Right kidney (tissue), 1 donor: ENCODE results near the gene NR6A1.

Experiments
- DNase-seq: peaks from one replicate; pipeline ENCODE4 v3.0.0-alpha.2; 2016

Gene NR6A1

DNA sequence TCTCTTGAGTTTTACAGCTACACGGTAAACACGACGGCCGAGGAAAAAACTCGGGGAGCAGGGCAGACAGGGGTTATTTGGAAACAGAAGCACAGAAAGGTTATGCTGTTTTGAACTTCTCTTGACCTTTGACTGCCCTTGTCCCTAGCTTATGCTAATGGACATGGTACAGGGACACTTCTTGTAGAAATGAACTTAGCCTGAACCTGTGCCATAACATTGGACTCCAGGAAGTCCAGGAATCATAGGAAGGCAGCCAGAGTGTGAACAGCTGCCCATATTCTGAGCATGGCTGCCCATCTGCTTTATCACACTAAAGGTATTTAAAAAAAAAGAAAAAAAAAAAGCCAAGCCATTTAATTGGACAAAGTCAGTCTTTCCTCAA, 46.1 kb downstream of the NR6A1 start:
- DNase-seq, result no peak

DNA sequence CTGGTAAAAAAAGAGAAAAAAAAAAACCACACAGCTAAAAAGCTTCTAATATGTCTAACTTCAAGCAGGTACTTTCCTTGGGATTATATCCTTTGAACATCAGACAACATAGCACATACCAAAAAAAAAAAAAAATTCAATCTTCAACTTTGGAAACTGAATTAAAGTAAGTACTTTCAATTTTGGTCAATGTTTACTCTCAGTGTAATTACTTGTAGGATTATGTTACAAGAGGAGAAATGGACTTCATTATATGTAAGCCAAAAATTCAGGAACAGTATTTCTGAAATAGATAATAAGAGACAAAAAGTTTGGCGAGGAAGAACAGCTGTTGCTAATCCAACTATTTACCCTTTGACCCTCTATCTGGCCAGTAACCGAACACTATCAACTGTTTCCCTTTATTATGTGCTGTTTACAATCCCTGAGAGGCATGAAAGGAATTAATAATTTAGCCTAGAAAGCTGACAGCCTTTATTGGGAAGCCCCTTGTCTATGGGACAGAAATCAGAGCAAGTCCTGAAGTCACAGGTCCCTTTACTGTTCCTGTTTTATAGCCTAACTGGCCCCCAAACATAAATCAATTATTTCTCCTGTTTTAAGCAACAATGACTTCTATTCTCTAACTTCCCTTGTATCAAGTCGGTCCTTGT, 46.6 kb downstream of the NR6A1 start:
- DNase-seq, result no peak

- DNase-seq, result no peak
Measured at GRCh38 chr9:124723352-124723751, 47.8 kb downstream of the NR6A1 start.

GRCh38 chr9:124721109-124721906, 49.8 kb downstream of the NR6A1 start:
- DNase-seq, result no peak

- no peak for DNase-seq
Measured at GRCh38 chr9:124720429-124721108, 50.5 kb downstream of the NR6A1 start.

GRCh38 chr9:124718928-124719327, 52.2 kb downstream of the NR6A1 start:
- DNase-seq, result no peak

DNA sequence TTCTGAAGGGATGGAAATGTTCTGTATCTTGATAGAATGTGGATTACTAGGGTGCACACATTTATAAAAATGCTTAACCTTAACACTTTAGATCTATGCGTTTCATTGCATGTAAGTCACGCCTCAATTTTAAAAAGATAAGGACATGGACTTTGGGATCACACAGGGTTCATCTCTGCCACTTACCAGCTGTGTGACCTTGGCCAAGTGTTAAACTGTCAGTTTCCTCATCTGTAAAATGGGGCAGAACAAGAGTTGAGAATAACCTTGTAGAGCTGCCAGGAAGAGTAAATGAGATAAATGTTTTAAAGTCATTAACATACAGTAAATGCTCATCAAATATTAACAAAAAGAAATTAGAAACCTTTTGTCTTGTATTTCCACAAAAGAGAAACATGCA, 53.5 kb downstream of the NR6A1 start:
- no peak for DNase-seq

GRCh38 chr9:124716808-124717207, 54.3 kb downstream of the NR6A1 start:
- no peak for DNase-seq

DNA sequence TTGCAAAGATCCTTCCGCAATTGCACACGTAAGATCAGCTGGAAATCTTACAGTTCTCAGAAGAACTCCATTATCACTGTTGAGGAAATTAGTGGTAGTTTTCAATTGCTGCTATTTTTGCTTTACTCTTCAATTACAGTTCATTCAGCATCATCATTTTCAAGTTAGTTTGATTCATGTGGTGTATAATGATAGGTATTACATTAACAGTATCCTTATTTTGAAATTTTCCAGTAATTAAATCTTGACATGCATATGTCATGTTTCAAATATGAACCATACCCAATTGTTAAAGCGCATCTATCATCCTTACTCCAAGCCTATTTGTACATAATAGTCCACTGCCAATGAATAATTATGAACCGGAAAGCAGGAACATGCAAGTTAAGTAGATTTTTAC, 60.3 kb downstream of the NR6A1 start:
- DNase-seq, result no peak

GRCh38 chr9:124709292-124709690, 61.8 kb downstream of the NR6A1 start:
- DNase-seq, result no peak

GRCh38 chr9:124708633-124709291, 62.3 kb downstream of the NR6A1 start:
- DNase-seq, result no peak

DNA sequence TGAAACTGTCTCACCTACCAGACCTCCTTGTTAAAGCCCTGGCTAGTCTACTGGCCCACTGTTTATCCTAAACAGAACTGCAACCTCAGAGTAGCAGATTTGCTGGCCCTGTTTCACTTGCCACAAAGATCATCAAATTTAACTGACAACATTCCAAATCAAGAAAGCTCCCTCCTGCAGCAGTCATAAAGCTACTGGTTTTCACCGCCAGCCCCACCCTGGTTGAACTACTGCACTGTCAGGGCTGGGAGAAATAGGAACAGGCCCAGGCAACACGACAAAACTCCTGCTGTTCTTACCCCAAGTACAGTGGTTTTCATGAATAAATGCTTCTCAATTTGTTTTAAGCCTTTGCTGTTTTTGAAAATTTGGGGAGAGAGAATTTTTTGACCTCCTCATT, 63.0 kb downstream of the NR6A1 start:
- DNase-seq, result no peak

DNA sequence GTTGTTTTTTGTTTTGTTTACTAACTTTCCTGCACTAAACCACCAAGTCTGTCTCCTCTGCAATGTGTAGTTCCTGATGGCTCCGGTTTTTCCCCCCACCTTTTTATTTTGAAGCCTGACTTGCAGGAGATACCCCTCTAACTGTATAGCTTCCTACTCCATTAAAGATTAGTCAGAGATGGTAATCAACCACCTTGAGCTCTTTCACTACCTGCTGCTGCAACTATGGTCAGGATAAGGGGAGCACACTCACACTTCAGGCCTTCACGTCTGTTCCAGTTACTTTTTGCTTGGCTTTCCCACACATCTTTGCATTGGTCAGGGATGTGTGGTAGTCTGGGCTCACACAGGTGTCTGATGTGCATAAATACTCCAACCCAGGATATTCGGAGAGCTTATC, 63.4 kb downstream of the NR6A1 start:
- no peak for DNase-seq

- no peak for DNase-seq
Measured at GRCh38 chr9:124706685-124707084, 64.4 kb downstream of the NR6A1 start.

GRCh38 chr9:124699575-124699974, 71.5 kb downstream of the NR6A1 start:
- DNase-seq, result no peak

DNA sequence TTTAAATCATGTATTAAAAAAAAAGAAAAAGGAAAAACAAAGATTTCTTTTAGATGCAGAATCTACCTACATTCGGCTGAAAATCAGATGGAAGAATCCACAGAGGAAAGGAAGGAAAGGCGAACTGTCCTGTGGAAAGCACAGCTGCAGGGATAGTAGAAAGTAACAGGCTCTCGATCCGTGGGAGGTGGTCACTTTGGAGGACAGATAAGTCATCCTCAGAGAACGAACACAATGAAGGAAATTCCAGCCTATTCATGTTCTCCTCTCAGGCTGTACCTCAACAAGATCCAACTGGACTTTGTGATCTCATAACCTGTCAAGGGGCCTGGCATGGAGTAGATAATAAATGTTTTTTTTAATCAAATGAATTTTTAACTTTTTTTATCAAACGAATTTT, 72.8 kb downstream of the NR6A1 start:
- DNase-seq, result no peak

DNA sequence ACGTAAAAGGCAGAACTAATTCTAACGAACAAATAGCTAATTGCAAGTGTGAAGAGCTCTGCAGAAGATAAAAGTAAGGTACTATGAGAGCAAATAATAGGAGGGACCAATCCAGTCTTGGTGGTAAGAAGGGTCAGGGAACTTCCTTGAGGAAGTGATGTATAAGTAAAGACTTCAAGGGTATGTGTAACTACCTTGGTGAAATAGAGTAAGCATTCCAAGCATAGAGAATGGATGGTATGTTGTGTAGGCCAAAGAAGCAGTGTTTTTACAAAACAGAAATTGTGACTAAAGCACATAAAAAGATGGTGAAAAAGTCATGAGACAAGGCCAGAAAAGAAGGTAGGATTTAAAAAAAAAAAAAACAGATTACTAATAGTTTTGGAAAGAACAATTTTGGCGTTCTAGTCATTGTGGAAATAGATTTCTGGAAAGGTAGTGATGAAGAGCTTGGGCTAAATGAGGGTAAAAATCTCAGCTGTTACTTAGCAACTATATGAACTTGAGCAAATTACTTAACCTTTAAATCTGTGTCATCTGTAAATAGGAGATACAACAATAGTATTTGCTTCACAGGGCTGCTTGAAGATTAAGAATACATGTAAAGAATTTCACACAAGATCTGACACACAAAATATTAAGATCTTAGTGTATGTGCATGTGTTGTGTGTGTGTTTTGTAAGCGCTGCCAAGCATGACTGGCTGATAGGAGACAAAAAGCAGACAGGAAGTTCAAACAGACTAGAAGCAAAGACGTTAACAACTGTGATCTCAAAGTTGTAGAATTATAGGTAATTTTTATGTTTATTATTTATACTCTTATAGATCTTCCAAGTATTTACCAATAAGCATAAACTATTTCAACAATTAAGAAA, 73.5 kb downstream of the NR6A1 start:
- no peak for DNase-seq

DNA sequence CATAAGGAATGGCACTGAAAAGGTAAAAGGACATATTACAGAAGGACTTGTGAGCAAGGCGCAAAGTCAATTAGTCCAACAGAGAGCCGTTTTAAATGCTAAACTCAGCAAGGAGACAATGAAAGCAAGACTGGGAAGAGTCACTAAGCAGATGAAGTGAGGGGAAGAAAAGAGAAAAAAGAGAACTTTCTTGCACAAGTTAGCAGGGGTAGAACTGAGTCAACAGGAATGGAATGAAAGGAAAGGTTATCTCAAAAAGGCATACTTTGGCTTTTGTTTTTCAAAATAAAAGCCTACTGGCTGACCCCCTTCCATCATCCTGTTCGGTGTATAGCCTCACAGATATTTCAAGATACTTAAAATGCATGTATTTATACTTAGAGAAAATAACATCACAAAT, 75.0 kb downstream of the NR6A1 start:
- DNase-seq, result no peak

GRCh38 chr9:124695280-124695890, 75.7 kb downstream of the NR6A1 start:
- DNase-seq, result no peak

DNA sequence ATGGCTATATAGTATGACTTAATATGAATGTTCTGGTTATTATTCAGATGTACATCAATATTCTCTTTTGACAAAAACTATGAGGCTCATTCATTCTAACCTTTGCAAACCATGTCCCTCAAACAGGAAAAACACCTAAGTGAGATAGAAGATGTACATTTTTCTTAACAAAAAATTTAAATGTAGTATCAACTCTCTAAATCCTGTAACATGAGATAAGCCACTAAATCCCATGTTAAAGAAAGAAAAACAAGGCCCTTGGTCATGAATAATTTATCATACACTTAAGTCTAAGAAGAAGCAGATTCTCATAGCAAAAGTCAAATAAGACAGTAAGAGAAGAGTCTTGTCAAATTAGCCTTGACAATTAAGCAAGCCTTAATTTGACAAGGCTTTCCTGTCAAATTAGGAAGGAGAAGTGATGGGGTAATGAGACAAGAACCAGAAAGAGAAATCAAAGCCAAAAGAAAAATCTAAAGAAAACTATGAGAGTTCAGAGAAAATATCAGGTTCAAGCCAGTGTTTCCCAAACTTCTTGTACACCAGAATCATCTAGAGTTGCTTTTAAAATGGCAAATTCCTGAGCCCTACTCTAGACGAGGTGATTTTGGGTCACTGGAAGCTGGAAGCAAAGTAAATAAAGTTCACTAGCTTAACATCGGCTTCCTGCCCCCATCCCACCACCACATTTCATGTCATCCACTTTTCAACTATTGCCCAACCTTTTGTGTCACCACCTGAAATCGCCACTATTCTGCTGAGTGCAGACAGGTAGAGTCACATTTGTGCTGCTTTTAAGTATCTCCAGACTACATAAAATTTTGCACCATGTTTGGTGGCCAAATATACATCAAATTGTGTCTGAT, 76.5 kb downstream of the NR6A1 start:
- no peak for DNase-seq

- no peak for DNase-seq
Measured at GRCh38 chr9:124693403-124693802, 77.7 kb downstream of the NR6A1 start.
